Pancreas (tissue), 10 donors: ENCODE data around the gene GZMA. TPM values are rescaled to one million over a fixed set of nuclear protein-coding genes. Genes with fewer than 3 reads are reported as not detected.
"Not testable (repeated sequence)": the region's sequence is repeated elsewhere in the genome, so short reads cannot be mapped to it uniquely, and the experiment has no call there.

ENCODE experiments used
- ATAC-seq, 4 donors: fragments of 200-7000 bp; cut with Tn5 transposase; one replicate each; pipeline versions ENCODE4 v1.8.0 to v1.9.1; 2020; ENCODE audit warnings: mild to moderate bottlenecking in 4 of 4, moderate library complexity in 4 of 4
- DNase-seq, 6 donors: peaks; one replicate each; pipeline ENCODE4 v3.0.0-alpha.2; 2020
- FAIRE-seq: peaks from 2 replicates; lab custom pipeline; 2012; peaks lifted over from hg19 to GRCh38; lab: Jason Lieb, UNC
- H3K27ac ChIP-seq, 4 donors: fragments of 200-600 bp; sonication (generic); 1 replicate in 3 of 4; 2 replicates in 1 of 4; pipeline versions ENCODE4 v1.5.0 to v1.8.0; 2020
- H3K27me3 ChIP-seq, 4 donors: fragments of 200-600 bp; one replicate each; pipeline ENCODE4 v1.8.0; 2021
- H3K36me3 ChIP-seq, 3 donors: fragments of 200-600 bp; sonication (generic) in 1 of 3; one replicate each; pipeline versions ENCODE4 v1.5.0 to v1.8.0; 2020 to 2021
- H3K4me1 ChIP-seq, 3 donors: fragments of 200-600 bp; one replicate each; pipeline ENCODE4 v1.8.0; 2021
- H3K4me3 ChIP-seq, 4 donors: fragments of 200-600 bp; sonication (generic) in 2 of 4; one replicate each; pipeline versions ENCODE4 v1.5.0 to v1.8.0; 2020 to 2021
- H3K9me3 ChIP-seq, 4 donors: fragments of 200-600 bp; one replicate each; pipeline ENCODE4 v1.8.0; 2021
- WGBS, 2 donors: extraction: QIAGEN DNeasy Blood & Tissue Kit; methylation state at CpG; one replicate each; pipeline ENCODE4 v1.1.7; 2013; 5-methylcytosine and 5-hydroxymethylcytosine counted together
- intact Hi-C, 3 donors: fragments of 100-400 bp; cut with DNase I; formaldehyde crosslinking; loops; one replicate each; pipeline versions ENCODE4 v1.11.1 to v1.14.2; 2022
- polyA plus RNA-seq, 2 donors: library from polyadenylated mRNA; stranded (reverse); fragments of 200-250 nt; gene quantifications; one replicate each; pipeline ENCODE4 v1.2.3, GENCODE V29; 2013
- total RNA-seq, 6 donors: library from RNA; stranded (reverse); fragmentation: NEBNext Ultra II Directional in 4 of 6; extraction: Animal tissue kit (Norgen Biotek cat#: 25700) in 4 of 6; gene quantifications; one replicate each; pipeline versions ENCODE4 v1.2.1 to v1.2.4, GENCODE V29; 2021 to 2023
- TF ChIP-seq, protein P1 (sequence below), 4 donors: fragments of 200-600 bp; sonication (generic) in 3 of 4; IDR thresholded peaks; one replicate each; pipeline versions ENCODE4 v1.5.0 to v1.8.0; 2021; ENCODE audit warnings: antibody characterized with exemption in 4 of 4
- donor health status: healthy with polysubstance abuse.
- donor health status: DM: no; HTN: no; CAD: no; lungs with moderate emphysema.
- donor health status: DM: no; HTN: no; CAD: no.
- donor health status: control.
- donor health status: control.
- donor health status: Bipolar disorder and iron deficiency.
- donor health status: DM: yes; HTN: yes; CAD: no.
- donor health status: DM: no; HTN: no; CAD: no.
- donor health status: DM: no; HTN: no; CAD: no.
- donor health status: DM: yes; HTN: yes; CAD: no.

GZMA gene
- total and polyA plus RNA-seq, 8 donors = 0.16 to 1.5 (median 0.84) TPM; not detected in 1

DNA sequence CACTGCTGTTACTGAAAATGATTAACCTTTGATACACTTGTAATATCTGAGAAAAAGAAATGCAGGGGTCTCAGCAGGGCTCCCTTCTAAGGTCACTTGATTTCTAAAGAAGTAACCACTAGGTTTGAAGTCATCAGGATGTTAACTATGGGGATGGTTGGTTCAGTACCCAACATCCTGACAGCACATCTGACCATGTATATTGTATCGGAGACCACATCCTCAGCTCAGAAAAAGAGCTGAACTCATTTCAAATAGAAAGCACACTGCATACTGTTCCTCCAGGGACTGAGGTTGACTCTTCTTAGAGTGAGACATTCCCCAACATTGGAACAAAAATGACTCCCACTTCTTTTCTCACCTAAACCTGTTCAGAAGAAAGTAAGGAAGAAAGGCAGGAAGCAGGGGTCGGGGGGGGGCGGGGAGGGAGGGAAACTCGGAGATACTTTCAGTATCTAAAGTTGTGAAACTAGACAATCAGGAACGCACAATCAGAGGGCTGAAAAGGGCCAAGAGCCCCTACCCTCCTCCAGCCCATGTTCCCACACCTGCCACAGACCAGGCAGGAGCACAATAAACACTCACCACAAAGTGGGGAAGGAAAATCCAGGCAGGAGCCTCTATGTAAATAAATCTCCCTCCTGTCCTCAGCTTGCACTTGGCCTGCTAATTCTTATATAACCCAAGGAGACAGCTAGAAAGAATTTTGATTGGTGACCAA lies 730 bp upstream of the GZMA start:
- ATAC-seq (no peak), FAIRE-seq (no peak), DNase-seq (no peak)
- no peaks in the 10 kb centered on the region for H3K9me3 ChIP-seq
- intact Hi-C loops = no loop called here
- WGBS, 2 donors = 46 to 68% methylated on average over 4 to 5 of the region's 5 CpGs
- H3K4me1 ChIP-seq = no peaks in the 10 kb centered on the region
- no peaks in the 10 kb centered on the region for H3K36me3 ChIP-seq
- H3K27me3 ChIP-seq = peaks cover 0 to 3% (median 0%) of the 10 kb centered on the region in 4 donors
- H3K4me3 ChIP-seq = no peak overlapping the region
- H3K27ac ChIP-seq = no peak overlapping the region
- TF ChIP-seq, protein P1, sequence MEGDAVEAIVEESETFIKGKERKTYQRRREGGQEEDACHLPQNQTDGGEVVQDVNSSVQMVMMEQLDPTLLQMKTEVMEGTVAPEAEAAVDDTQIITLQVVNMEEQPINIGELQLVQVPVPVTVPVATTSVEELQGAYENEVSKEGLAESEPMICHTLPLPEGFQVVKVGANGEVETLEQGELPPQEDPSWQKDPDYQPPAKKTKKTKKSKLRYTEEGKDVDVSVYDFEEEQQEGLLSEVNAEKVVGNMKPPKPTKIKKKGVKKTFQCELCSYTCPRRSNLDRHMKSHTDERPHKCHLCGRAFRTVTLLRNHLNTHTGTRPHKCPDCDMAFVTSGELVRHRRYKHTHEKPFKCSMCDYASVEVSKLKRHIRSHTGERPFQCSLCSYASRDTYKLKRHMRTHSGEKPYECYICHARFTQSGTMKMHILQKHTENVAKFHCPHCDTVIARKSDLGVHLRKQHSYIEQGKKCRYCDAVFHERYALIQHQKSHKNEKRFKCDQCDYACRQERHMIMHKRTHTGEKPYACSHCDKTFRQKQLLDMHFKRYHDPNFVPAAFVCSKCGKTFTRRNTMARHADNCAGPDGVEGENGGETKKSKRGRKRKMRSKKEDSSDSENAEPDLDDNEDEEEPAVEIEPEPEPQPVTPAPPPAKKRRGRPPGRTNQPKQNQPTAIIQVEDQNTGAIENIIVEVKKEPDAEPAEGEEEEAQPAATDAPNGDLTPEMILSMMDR (IDR thresholded peaks at IDR 0.05) = no peak

DNA sequence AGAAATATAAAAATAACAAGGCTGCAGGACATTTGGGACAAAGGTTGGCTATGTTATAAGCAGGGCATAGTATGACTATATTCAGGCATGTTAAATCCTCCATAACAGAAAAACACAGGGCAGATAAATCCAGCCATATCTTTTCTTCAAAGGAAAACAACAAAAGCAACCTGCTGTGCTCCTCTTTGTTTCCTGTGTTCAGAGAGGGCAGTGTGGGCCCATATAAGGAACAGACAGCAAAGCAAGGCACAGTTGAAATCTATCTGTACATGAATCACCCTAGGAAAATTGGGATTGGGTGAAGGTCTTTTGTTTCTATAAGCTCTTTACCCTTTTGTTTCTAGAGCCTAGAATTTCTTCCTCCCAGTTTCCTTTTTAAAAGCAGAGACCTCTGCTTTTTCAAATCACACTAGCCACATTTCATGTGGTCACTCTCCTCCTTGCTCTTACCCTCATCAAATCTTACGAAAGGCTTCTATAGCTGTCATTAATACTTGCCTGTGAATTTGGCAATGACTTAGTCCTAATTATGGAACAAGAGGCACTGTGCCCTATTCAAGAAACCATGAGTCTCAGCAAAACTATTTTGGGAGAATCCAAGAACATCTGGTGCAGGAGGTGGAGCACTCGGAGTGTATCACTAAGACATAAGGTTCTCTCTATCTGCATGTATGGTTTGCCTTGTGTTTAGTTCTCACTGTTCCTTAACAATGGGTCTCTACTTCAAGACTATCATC lies 1.8 kb downstream of the GZMA start:
- FAIRE-seq (no peak), DNase-seq (no peak), ATAC-seq (no peak)
- intact Hi-C loops = no loop called here
- TF ChIP-seq, protein P1 (IDR thresholded peaks at IDR 0.05) = no peak
- H3K9me3 ChIP-seq = no peaks in the 10 kb centered on the region
- 80 to 96% methylated on average over 2 of the region's 2 CpGs for WGBS, 2 donors
- no peak overlapping the region for H3K4me3 ChIP-seq
- no peak overlapping the region for H3K27ac ChIP-seq
- peaks cover 0 to 3% (median 0%) of the 10 kb centered on the region in 4 donors for H3K27me3 ChIP-seq
- no peaks in the 10 kb centered on the region for H3K4me1 ChIP-seq
- no peaks in the 10 kb centered on the region for H3K36me3 ChIP-seq

DNA sequence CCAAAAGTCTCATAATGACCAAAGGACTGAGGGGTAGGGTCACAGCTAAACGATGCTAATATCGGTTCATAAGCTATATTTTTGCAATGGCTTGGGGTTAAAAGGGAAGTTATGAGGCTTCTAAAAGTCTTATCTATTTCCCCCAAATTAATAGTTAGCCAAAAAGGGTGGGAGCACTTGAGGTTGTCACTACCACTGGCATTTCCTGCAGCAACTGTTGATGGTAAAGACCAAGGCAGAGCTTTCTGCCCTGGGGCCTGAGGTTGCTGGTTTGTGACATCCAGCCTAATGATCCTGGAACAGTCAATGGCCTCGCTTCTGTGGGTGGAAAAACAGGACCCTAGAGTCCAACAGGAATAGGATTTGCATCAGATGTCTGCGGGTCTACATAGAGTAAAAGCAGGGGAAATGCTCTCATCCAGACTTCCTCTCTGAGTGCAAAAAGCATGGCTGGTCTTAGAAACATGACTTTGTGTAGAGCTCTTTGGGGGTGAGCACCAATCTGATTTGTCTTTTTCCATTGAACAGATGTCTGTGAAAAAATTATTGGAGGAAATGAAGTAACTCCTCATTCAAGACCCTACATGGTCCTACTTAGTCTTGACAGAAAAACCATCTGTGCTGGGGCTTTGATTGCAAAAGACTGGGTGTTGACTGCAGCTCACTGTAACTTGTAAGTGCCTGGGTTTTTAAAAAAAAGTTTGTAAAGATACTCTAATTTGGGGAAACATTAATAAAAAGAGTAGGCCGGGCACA lies 2.7 kb downstream of the GZMA start:
- Histone ChIP-seq H3K27ac (no peak overlapping the region), H3K4me1 (no peaks in the 10 kb centered on the region), H3K4me3 (no peak overlapping the region), H3K27me3 (peaks cover 0 to 3% (median 0%) of the 10 kb centered on the region in 4 donors), H3K36me3 (no peaks in the 10 kb centered on the region), H3K9me3 (no peaks in the 10 kb centered on the region)
- DNase-seq (no peak), ATAC-seq (no peak), FAIRE-seq (no peak)
- intact Hi-C loops = no loop called here
- TF ChIP-seq, protein P1 (IDR thresholded peaks at IDR 0.05) = no peak
- WGBS, 2 donors = 74 to 81% methylated on average over 5 of the region's 5 CpGs

DNA sequence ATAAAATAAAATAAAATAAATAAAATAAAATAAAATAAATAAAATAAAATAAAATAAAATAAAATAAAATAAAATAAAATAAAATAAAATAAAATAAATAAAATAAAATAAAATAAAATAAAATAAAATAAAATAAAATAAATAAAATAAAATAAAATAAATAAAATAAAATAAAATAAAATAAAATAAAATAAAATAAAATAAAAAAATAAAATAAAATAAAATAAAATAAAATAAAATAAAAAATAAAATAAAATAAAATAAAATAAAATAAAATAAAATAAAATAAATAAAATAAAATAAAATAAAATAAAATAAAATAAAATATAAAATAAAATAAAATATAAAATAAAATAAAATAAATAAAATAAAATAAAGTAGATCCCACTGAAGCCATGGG lies 3.5 kb downstream of the GZMA start:
- H3K4me3 ChIP-seq, DNase-seq, H3K9me3 ChIP-seq, H3K36me3 ChIP-seq, H3K27ac ChIP-seq, ATAC-seq, intact Hi-C loops, H3K27me3 ChIP-seq, H3K4me1 ChIP-seq, FAIRE-seq: not testable (repeated sequence)

DNA sequence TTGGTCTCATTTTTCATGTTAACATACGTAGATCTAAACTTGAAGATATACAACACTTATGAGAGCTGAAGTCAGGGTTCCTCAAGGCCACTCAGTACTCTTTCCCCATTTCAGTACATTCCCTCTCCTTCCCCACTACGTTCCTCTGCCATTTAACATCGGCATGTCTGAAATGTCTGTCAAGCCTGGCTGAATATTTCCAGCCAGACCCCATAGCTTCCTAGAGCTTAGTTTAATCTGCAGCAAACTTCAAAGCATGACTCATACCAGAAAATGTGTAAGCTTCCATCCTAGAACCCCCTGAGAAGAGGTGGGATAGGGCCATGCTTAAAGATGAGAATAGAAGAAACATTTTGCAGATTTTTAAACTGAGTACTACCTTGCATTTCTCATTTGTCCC lies 6.2 kb downstream of the GZMA start:
- ATAC-seq = no peak
- 57% methylated on average over 3 of the region's 3 CpGs for WGBS, 2 donors
- TF ChIP-seq, protein P1 (IDR thresholded peaks at IDR 0.05) = no peak
- no peaks in the 10 kb centered on the region for H3K27me3 ChIP-seq
- intact Hi-C loops = no loop called here
- no peaks in the 10 kb centered on the region for H3K9me3 ChIP-seq
- no peak for FAIRE-seq
- no peak overlapping the region for H3K4me3 ChIP-seq
- no peak for DNase-seq
- H3K4me1 ChIP-seq = no peaks in the 10 kb centered on the region
- H3K36me3 ChIP-seq = no peaks in the 10 kb centered on the region
- H3K27ac ChIP-seq = no peak overlapping the region
